H1 (cell line): ENCODE data around the gene RIT2. TPM values are rescaled to one million over a fixed set of nuclear protein-coding genes. Genes with fewer than 3 reads are reported as not detected.

ENCODE experiments used
- CTCF ChIA-PET: fragments of 300-600 bp; sonication (Branson Sonifier 250); formaldehyde crosslinking; loops from one replicate; lab custom pipeline; 2021; ENCODE audit not compliant: partially characterized antibody; lab: Charles Lee
- POLR2A ChIA-PET: fragments of 300-600 bp; sonication (Branson Sonifier 250); formaldehyde crosslinking; loops from one replicate; lab custom pipeline; 2021; ENCODE audit warnings: inconsistent platforms; ENCODE audit not compliant: partially characterized antibody; lab: Charles Lee
- DNase-seq, 2 experiments: peaks; one replicate each; pipeline versions ENCODE4 v3.0.0 to v3.0.0-alpha.2; 2010 to 2022; ENCODE audit warnings: low spot score in 2 of 2, low read depth in 1 of 2, mixed read lengths in 1 of 2
- FAIRE-seq: peaks from 2 replicates; lab custom pipeline; 2011; peaks lifted over from hg19 to GRCh38; lab: Jason Lieb, UNC
- H2AFZ ChIP-seq: 2 replicates; pipeline ENCODE4 v1.8.1; 2012; ENCODE audit warnings: low read length, inconsistent platforms
- H2AK5ac ChIP-seq: 2 replicates; pipeline ENCODE4 v1.6.1; 2013; ENCODE audit warnings: low read depth, low read length
- H2BK120ac ChIP-seq: replicated peaks from 2 replicates; pipeline ENCODE3; 2013; ENCODE audit warnings: low read depth, low read length, inconsistent platforms
- H2BK12ac ChIP-seq: 2 replicates; pipeline ENCODE4 v1.6.1; 2013; ENCODE audit warnings: low read depth, low read length
- H2BK15ac ChIP-seq: 2 replicates; pipeline ENCODE4 v1.6.1; 2013; ENCODE audit warnings: low read length
- H2BK20ac ChIP-seq: 2 replicates; pipeline ENCODE4 v1.6.1; 2013; ENCODE audit warnings: low read length
- H2BK5ac ChIP-seq: 2 replicates; pipeline ENCODE4 v1.6.1; 2013; ENCODE audit warnings: low read depth, low read length
- H3K14ac ChIP-seq: 2 replicates; pipeline ENCODE4 v1.6.1; 2013; ENCODE audit warnings: inconsistent platforms; ENCODE audit not compliant: insufficient read length
- H3K18ac ChIP-seq: 2 replicates; pipeline ENCODE4 v1.6.1; 2013; ENCODE audit warnings: low read length; ENCODE audit errors: extremely low read depth
- H3K23ac ChIP-seq: 2 replicates; pipeline ENCODE4 v1.6.1; 2013; ENCODE audit warnings: inconsistent platforms; ENCODE audit not compliant: insufficient read length
- H3K23me2 ChIP-seq: 2 replicates; pipeline ENCODE4 v1.6.1; 2013; ENCODE audit warnings: low read depth, low read length
- H3K27ac ChIP-seq: 2 replicates; pipeline ENCODE4 v1.6.1; 2011; ENCODE audit warnings: low read depth, low read length, inconsistent platforms
- H3K27me3 ChIP-seq, 4 experiments: replicated peaks in 1 of 4; 1 replicate in 1 of 4; 2 replicates in 3 of 4; pipeline versions ENCODE4 v1.6.1 to v1.8.1; 2011 to 2013; ENCODE audit warnings: low read length in 3 of 4, mild to moderate bottlenecking in 3 of 4, inconsistent platforms in 2 of 4, mixed read lengths in 2 of 4, moderate library complexity in 1 of 4; ENCODE audit not compliant: control insufficient read depth in 3 of 4, insufficient read depth in 3 of 4; ENCODE audit errors: extremely low read depth in 1 of 4
- H3K36me3 ChIP-seq, 4 experiments: 2 replicates each; pipeline versions ENCODE4 v1.6.1 to v1.8.1; 2011 to 2013; ENCODE audit warnings: mild to moderate bottlenecking in 4 of 4, low read length in 3 of 4, moderate library complexity in 2 of 4, control low read depth in 1 of 4, inconsistent platforms in 1 of 4; ENCODE audit not compliant: insufficient read depth in 4 of 4, control insufficient read depth in 2 of 4
- H3K4ac ChIP-seq: replicated peaks from 2 replicates; pipeline ENCODE3; 2013; ENCODE audit warnings: low read length, low read depth, mixed read lengths, inconsistent platforms; ENCODE audit not compliant: insufficient read length
- H3K4me1 ChIP-seq, 4 experiments: replicated peaks in 1 of 4; 1 replicate in 1 of 4; 2 replicates in 3 of 4; pipeline versions ENCODE4 v1.6.1 to v1.8.1; 2011 to 2013; ENCODE audit warnings: low read length in 3 of 4, inconsistent platforms in 2 of 4, mixed read lengths in 1 of 4; ENCODE audit not compliant: insufficient read depth in 4 of 4, control insufficient read depth in 3 of 4
- H3K4me2 ChIP-seq, 2 experiments: 2 replicates each; pipeline versions ENCODE4 v1.6.1 to v1.8.1; 2011 to 2013; ENCODE audit warnings: low read depth in 2 of 2, low read length in 2 of 2, control low read depth in 1 of 2, inconsistent platforms in 1 of 2, mild to moderate bottlenecking in 1 of 2; ENCODE audit not compliant: insufficient read depth in 1 of 2
- H3K4me3 ChIP-seq, 4 experiments: fragments of 200-600, 300-600 bp in 1 of 4; sonication (generic), shearing (Covaris generic), sonication (Bioruptor Twin) in 1 of 4; 2 replicates each; pipeline versions ENCODE4 v1.5.1 to v1.8.1; 2011 to 2016; ENCODE audit warnings: low read length in 4 of 4, low read depth in 3 of 4, control low read depth in 2 of 4, inconsistent platforms in 2 of 4, mild to moderate bottlenecking in 2 of 4, mixed read lengths in 1 of 4, moderate library complexity in 1 of 4; ENCODE audit not compliant: insufficient read depth in 2 of 4; ENCODE audit errors: extremely low read depth in 1 of 4
- H3K56ac ChIP-seq: replicated peaks from 2 replicates; pipeline ENCODE3; 2013; ENCODE audit warnings: low read depth, mild to moderate bottlenecking, mixed read lengths, low read length, inconsistent platforms; ENCODE audit not compliant: insufficient read length
- H3K79me1 ChIP-seq: 2 replicates; pipeline ENCODE4 v1.6.1; 2013; ENCODE audit warnings: low read depth, low read length, control low read depth
- H3K79me2 ChIP-seq, 2 experiments: 2 replicates each; pipeline versions ENCODE4 v1.6.1 to v1.8.1; 2012 to 2013; ENCODE audit warnings: low read length in 2 of 2, mild to moderate bottlenecking in 2 of 2, inconsistent platforms in 1 of 2; ENCODE audit not compliant: insufficient read depth in 2 of 2, control insufficient read depth in 1 of 2
- H3K9ac ChIP-seq, 4 experiments: replicated peaks in 1 of 4; 1 replicate in 1 of 4; 2 replicates in 3 of 4; pipeline versions ENCODE4 v1.6.1 to v1.8.1; 2011 to 2013; ENCODE audit warnings: low read depth in 3 of 4, low read length in 3 of 4, control low read depth in 2 of 4, mild to moderate bottlenecking in 2 of 4, moderate library complexity in 2 of 4, inconsistent platforms in 1 of 4; ENCODE audit errors: extremely low read depth in 1 of 4
- H3K9me3 ChIP-seq, 2 experiments: 2 replicates each; pipeline versions ENCODE4 v1.6.1 to v1.8.1; 2012 to 2013; ENCODE audit warnings: mild to moderate bottlenecking in 2 of 2, moderate library complexity in 2 of 2, control low read depth in 1 of 2, inconsistent platforms in 1 of 2, low read depth in 1 of 2, low read length in 1 of 2, mixed read lengths in 1 of 2; ENCODE audit not compliant: insufficient read depth in 2 of 2
- H4K20me1 ChIP-seq, 2 experiments: replicated peaks in 1 of 2; 2 replicates each; pipeline versions ENCODE3 to v1.8.1; 2011 to 2013; ENCODE audit warnings: inconsistent platforms in 2 of 2, low read length in 2 of 2, mild to moderate bottlenecking in 1 of 2; ENCODE audit not compliant: insufficient read depth in 2 of 2, control insufficient read depth in 1 of 2
- H4K5ac ChIP-seq: 2 replicates; pipeline ENCODE4 v1.6.1; 2013; ENCODE audit warnings: low read length, low read depth, mixed read lengths, inconsistent platforms; ENCODE audit not compliant: insufficient read length
- H4K8ac ChIP-seq: 2 replicates; pipeline ENCODE4 v1.8.0; 2013; ENCODE audit warnings: mild to moderate bottlenecking, moderate library complexity, low read length, inconsistent platforms; ENCODE audit not compliant: insufficient read depth; ENCODE audit errors: extremely low read depth
- H4K91ac ChIP-seq: replicated peaks from 2 replicates; pipeline ENCODE3; 2013; ENCODE audit warnings: low read length, mixed read lengths, inconsistent platforms; ENCODE audit not compliant: insufficient read length
- CHD2 ChIP-seq: IDR thresholded peaks from 2 replicates; pipeline ENCODE4 v1.6.1; 2012; ENCODE audit warnings: low read length, improper control_type of control experiment
- EZH2 ChIP-seq: fragments of 200-600 bp; sonication (generic); IDR thresholded peaks from 2 replicates; pipeline ENCODE4 v1.7.1; 2012; ENCODE audit warnings: low read depth, mild to moderate bottlenecking, moderate library complexity, low read length, inconsistent platforms; ENCODE audit not compliant: severe bottlenecking
- GABPA ChIP-seq: IDR thresholded peaks from 2 replicates; pipeline ENCODE4 v1.6.1; 2011; ENCODE audit warnings: mild to moderate bottlenecking, low read length, moderate library complexity, borderline replicate concordance; ENCODE audit not compliant: insufficient read depth
- HDAC6 ChIP-seq: IDR thresholded peaks from one replicate; pipeline ENCODE4 v1.7.1; 2012; ENCODE audit warnings: low read depth, mild to moderate bottlenecking, inconsistent platforms, low read length, moderate library complexity
- JUND ChIP-seq: IDR thresholded peaks from 2 replicates; pipeline ENCODE4 v1.6.1; 2011; ENCODE audit warnings: mild to moderate bottlenecking, improper control_type of control experiment, low read length
- NRF1 ChIP-seq: IDR thresholded peaks from 2 replicates; pipeline ENCODE4 v1.6.1; 2011; ENCODE audit warnings: mild to moderate bottlenecking, low read depth, low read length, improper control_type of control experiment
- RNF2 ChIP-seq: fragments of 200-900, 300-1000 bp; sonication (generic); IDR thresholded peaks from 2 replicates; pipeline ENCODE4 v1.7.1; 2016; ENCODE audit warnings: borderline replicate concordance, low read depth, mild to moderate bottlenecking, antibody characterized with exemption, low read length; ENCODE audit not compliant: poor library complexity, severe bottlenecking; ENCODE audit errors: missing control alignments
- SIRT6 ChIP-seq: IDR thresholded peaks from one replicate; pipeline ENCODE4 v1.7.1; 2012; ENCODE audit warnings: low read length, inconsistent platforms
- SIX5 ChIP-seq: IDR thresholded peaks from 2 replicates; pipeline ENCODE4 v1.6.1; 2011; ENCODE audit warnings: mild to moderate bottlenecking, low read depth, low read length
- TAF7 ChIP-seq: optimal IDR thresholded peaks from 2 replicates; pipeline ENCODE3; 2011; ENCODE audit warnings: low read depth, mild to moderate bottlenecking, inconsistent platforms, low read length, moderate library complexity, borderline replicate concordance
- TEAD4 ChIP-seq: IDR thresholded peaks from 2 replicates; pipeline ENCODE4 v1.6.1; 2012; ENCODE audit warnings: low read depth, low read length, inconsistent platforms, mixed read lengths
- YY1 ChIP-seq: IDR thresholded peaks from 2 replicates; pipeline ENCODE4 v1.6.1; 2011; ENCODE audit warnings: low read depth, mild to moderate bottlenecking, low read length
- WGBS, 2 experiments: shearing (Covaris generic) in 1 of 2; methylation state at CpG; one replicate each; pipeline versions ENCODE4 v1.1.6 to v1.1.7; 2013 to 2015; ENCODE audit warnings: low lambda C conversion rate in 2 of 2, mixed read lengths in 2 of 2, inconsistent platforms in 1 of 2, low coverage in 1 of 2, missing lambda C conversion rate in 1 of 2; ENCODE audit not compliant: insufficient replicate concordance in 2 of 2, insufficient coverage in 1 of 2, insufficient read length in 1 of 2; ENCODE audit errors: extremely low coverage in 1 of 2, missing lambda C conversion rate in 1 of 2; 5-methylcytosine and 5-hydroxymethylcytosine counted together
- polyA plus RNA-seq, 7 experiments: library from polyadenylated mRNA; depleted of rRNA in 3 of 7; stranded (reverse) in 5 of 7; unstranded in 2 of 7; fragments of >200 nt in 5 of 7; fragments of 200-250 nt in 2 of 7; gene quantifications; 1 replicate in 5 of 7; 2 replicates in 1 of 7; 4 replicates in 1 of 7; pipeline versions ENCODE4 v1.2.1 to v1.2.3, GENCODE V29; 2011 to 2013; ENCODE audit warnings: missing spikeins in 2 of 7, mixed read lengths in 2 of 7
- total RNA-seq: library from RNA; stranded (reverse); fragmentation: NEBNext Ultra II Directional; extraction: Animal tissue kit (Norgen Biotek cat#: 25700); gene quantifications from 2 replicates; pipeline ENCODE4 v1.2.1, GENCODE V29; 2021
- TF ChIP-seq, protein P1 (sequence below): IDR thresholded peaks from 2 replicates; pipeline ENCODE4 v1.6.1; 2012; ENCODE audit warnings: low read length, inconsistent platforms

RIT2 gene
- total and polyA plus RNA-seq, 2 of the 8 experiments (the other 6 are each of a cell fraction or from before 2014, with no cell fraction given) = 0.67 to 3.2 TPM

GRCh38 chr18:42765302-42765701 is 350.2 kb downstream of the RIT2 start:
- no peak overlapping the region for H2BK15ac ChIP-seq
- no peak overlapping the region for H3K4me3 ChIP-seq
- peaks cover 2 to 12% of the 10 kb centered on the region in 2 experiments; a peak in 2 of 4 replicates for H3K9me3 ChIP-seq
- no peaks in the 10 kb centered on the region for H3K79me1 ChIP-seq
- no peaks in the 10 kb centered on the region for H3K79me2 ChIP-seq
- no peak overlapping the region for H2AFZ ChIP-seq
- H2BK12ac ChIP-seq = no peak overlapping the region
- POLR2A ChIA-PET = interaction anchor here (0.9 kb wide), 1 partner anchor 21 kb away, joined by 4 read pairs; no protein-coding TSS in a partner anchor
- 0 out of 8 replicates have a peak, but pooled peaks cover 0 to 4% (median 0%) of the 10 kb centered on the region in 4 experiments for H3K36me3 ChIP-seq
- H2AK5ac ChIP-seq = no peak overlapping the region
- H3K18ac ChIP-seq = no peak overlapping the region
- H3K9ac ChIP-seq = no peak overlapping the region
- H4K20me1 ChIP-seq = no peaks in the 10 kb centered on the region
- no peak overlapping the region for H3K56ac ChIP-seq
- no peak overlapping the region for H3K27ac ChIP-seq
- no peak overlapping the region for H4K8ac ChIP-seq
- no peak overlapping the region for H3K4ac ChIP-seq
- no peak overlapping the region for H2BK5ac ChIP-seq
- H3K23ac ChIP-seq = no peak overlapping the region
- no peak overlapping the region for H2BK120ac ChIP-seq
- H3K27me3 ChIP-seq = no peaks in the 10 kb centered on the region
- CTCF ChIA-PET = interaction anchor here (1.1 to 1.3 kb wide), 2 partner anchors 10 to 130 kb away, joined by 3 to 4 read pairs; no protein-coding TSS in a partner anchor
- FAIRE-seq (no peak), DNase-seq (no peak)
- no peaks in the 10 kb centered on the region for H3K23me2 ChIP-seq
- no peak overlapping the region for H3K4me2 ChIP-seq
- no peak overlapping the region for H4K5ac ChIP-seq
- no peak overlapping the region for H4K91ac ChIP-seq
- H2BK20ac ChIP-seq = no peak overlapping the region
- no peaks in the 10 kb centered on the region for H3K4me1 ChIP-seq
- 93% methylated on average over 2 of the region's 2 CpGs; no CpG with 5 or more reads in 1 of the 2 experiments for WGBS, 2 experiments
- H3K14ac ChIP-seq = no peak overlapping the region
- TF ChIP-seq RNF2 = no peak
- no peak for TF ChIP-seq TAF7
- TF ChIP-seq YY1 = no peak
- TF ChIP-seq SIX5 = no peak
- TF ChIP-seq, protein P1, sequence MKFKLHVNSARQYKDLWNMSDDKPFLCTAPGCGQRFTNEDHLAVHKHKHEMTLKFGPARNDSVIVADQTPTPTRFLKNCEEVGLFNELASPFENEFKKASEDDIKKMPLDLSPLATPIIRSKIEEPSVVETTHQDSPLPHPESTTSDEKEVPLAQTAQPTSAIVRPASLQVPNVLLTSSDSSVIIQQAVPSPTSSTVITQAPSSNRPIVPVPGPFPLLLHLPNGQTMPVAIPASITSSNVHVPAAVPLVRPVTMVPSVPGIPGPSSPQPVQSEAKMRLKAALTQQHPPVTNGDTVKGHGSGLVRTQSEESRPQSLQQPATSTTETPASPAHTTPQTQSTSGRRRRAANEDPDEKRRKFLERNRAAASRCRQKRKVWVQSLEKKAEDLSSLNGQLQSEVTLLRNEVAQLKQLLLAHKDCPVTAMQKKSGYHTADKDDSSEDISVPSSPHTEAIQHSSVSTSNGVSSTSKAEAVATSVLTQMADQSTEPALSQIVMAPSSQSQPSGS = no peak
- TF ChIP-seq HDAC6 = no peak
- TF ChIP-seq SIRT6 = no peak
- TF ChIP-seq EZH2 = no peak
- TF ChIP-seq CHD2 = no peak
- no peak for TF ChIP-seq GABPA
- TF ChIP-seq NRF1 = no peak
- TF ChIP-seq TEAD4 = no peak
- TF ChIP-seq JUND = no peak
